ENCODE data around the gene DNAAF5.
"Not testable (repeated sequence)": the region's sequence is repeated elsewhere in the genome, so short reads cannot be mapped to it uniquely, and the experiment has no call there.

DNAAF5 gene

DNA sequence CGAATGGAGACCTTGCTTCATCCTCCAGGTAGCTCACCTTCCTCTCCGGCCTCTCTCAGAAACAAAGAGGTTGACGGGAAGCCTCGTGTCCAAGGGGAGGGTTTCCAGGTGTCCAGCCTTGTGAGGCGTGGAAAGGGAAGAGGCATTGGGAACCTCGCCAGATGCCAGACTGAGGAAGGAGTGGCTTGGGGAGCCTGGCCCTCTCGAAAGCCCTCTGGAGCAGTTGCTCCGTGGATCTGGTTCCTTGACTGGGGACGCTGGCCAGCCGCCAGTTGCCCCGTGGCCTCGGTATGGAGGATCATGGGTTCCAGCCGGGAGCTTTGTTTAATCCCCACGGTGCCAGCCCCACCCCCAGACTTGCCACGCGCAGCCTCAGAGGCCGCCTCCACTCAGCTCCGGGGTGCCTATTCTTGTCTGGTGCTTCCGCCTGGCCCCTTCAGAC, 75.5 kb downstream of the DNAAF5 start:
- in situ Hi-C loops (cut with MboI; ENCODE audit: low sequenced_read_pairs): no loop called here

DNA sequence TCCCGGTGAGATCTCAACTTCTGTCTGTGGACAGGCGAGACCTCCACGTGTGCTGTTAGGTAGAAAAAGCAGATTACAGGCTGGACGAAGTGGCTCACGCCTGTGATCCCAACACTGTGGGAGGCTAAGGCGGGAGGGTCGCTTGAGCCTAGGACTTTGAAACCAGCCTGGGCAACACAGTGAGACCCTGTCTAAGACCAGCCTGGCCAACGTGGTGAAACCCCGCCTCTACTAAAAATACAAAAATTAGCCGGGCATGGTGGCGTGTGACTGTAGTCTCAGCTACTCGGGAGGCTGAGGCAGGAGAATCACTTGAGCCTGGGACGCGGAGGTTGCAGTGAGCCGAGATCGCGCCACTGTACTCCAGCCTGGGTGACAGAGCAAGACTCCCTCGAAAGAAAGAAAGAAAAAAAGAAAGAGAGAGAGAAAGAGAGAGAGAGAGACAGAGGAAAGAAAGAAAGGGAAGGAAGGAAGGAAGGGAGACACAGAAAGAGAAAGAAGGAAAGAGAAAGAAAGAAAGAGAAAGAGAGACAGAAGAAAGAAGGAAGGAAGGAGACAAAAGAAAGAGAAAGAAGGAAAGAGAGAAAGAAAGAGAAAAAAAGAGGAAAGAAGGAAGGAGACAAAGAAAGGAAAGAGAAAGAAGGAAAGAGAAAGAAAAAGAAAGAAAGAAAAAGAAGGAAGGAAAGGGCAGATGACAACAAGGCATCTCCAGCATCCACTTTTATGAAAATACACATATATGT, 76.2 kb downstream of the DNAAF5 start:
- in situ Hi-C loops (cut with MboI; ENCODE audit: low sequenced_read_pairs): no loop called here

DNA sequence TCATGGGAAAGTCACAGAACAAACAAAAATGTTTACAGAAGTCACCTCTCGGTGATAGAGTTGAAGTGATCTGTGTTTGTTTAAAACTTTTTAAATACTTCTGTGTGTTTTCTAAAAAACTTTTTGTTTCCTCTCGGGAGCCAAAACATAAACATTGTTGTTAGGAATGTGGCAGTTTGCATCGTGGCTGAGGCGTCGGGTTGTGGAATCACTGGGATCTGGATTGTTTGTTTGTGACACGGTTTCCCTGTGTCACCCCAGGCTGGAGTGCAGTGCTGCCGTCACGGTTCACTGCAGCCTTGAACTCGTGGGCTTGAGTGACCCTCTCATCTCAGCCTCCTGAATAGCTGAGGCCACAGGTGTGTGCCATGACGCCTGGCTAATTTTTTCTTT, 76.7 kb downstream of the DNAAF5 start:
- in situ Hi-C loops (cut with MboI; ENCODE audit: low sequenced_read_pairs): no loop called here

DNA sequence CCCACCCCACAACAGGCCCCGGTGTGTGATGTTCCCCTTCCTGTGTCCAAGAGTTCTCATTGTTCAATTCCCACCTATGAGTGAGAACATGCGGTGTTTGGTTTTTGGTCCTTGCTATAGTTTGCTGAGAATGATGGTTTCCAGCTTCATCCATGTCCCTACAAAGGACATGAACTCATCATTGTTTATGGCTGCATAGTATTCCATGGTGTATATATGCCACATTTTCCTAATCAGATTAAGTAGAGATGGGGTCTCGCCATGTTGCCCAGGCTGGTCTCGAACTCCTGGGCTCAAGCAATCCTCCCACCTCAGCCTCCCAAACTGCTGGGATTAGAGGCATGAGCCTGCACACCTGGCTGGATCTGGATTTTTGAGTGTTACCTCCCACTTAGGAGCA, 77.3 kb downstream of the DNAAF5 start:
- in situ Hi-C loops (cut with MboI; ENCODE audit: low sequenced_read_pairs): not testable (repeated sequence)

DNA sequence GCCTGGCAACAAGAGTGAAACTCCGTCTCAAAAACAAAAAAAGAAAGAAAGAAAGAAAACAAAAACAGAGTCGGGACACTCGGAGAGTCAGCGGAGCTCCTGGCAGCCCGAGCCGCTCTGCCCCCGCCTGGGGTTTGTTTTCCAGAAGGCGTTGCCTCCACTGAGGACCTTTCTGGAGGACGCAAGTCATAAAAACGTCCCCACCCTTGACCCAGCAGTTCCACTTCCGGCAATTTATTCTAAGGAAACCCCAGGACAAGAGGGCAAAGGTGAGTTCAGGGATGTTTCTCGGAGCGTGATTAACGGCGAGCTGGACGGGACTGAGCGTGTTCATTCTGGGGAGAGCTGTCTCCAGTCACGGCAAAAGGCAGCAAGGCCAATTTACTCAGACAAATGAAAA, 78.8 kb downstream of the DNAAF5 start:
- in situ Hi-C loops (cut with MboI; ENCODE audit: low sequenced_read_pairs): no loop called here

DNA sequence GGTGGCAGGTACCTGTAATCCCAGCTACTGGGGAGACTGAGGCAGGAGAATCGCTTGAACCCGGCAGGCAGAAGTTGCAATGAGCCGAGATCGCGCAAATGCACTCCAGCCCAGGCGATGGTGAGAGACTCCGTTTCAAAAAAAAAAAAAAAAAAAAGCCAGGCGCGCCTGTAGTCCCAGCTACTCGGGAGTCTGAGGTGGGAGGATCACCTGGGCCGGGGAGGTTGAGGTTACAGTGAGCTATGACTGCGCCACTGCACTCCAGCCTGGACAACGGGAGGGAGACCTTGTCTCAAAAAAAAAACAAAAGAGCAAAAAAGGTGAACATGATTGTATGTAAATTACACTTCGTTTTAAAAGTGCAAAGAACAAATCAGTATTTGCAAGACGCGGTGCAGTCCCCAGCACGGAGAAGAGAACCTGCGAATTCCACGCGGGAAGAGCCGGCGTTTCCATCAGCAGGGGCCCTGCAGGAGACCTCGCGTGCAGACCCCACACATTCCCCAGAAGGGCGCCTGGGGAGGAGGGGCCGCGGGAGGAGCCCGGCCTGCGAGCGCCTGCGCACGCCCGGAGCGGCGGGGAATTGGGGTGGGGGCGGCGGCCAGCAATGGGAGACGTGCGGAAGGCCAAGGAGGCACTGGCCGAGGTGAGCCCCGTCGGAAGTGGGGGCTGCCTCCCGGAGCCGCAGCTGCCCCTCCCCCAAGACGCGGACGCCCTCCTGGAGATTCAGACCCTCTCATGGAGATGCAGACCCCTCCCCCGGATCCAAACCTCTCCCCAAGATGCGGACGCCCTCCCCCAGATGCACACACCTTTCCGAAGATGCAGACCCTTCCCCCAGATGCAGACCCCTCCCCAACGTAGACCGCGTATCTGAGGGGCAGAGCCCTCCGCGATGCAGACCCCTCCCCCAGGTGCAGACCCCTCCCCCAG, 89.1 kb downstream of the DNAAF5 start:
- in situ Hi-C loops (cut with MboI; ENCODE audit: low sequenced_read_pairs): no loop called here

DNA sequence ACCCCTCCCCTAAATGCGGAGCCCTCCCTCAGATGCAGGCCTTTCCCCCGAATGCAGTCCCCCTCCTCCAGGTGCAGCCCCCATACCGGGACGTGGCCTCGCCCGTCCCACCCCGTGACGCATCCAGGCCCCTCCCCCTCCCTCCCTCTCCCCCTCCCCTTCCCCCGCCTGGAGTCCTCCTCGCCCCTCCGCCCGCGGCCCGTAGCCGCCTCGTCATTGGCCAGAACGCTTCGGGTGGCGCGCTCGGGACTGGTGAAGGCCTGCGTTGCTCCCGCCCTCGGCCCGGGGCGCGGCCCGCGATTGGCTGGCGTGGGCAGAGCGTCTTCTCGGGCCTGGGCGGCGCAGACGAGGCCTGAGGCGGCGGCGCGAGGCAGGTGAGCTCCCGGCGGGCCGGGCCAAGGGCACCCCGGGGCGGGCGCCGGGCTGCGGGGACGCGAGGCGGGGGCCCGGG, 89.8 kb downstream of the DNAAF5 start:
- in situ Hi-C loops (cut with MboI; ENCODE audit: low sequenced_read_pairs): no loop called here

DNA sequence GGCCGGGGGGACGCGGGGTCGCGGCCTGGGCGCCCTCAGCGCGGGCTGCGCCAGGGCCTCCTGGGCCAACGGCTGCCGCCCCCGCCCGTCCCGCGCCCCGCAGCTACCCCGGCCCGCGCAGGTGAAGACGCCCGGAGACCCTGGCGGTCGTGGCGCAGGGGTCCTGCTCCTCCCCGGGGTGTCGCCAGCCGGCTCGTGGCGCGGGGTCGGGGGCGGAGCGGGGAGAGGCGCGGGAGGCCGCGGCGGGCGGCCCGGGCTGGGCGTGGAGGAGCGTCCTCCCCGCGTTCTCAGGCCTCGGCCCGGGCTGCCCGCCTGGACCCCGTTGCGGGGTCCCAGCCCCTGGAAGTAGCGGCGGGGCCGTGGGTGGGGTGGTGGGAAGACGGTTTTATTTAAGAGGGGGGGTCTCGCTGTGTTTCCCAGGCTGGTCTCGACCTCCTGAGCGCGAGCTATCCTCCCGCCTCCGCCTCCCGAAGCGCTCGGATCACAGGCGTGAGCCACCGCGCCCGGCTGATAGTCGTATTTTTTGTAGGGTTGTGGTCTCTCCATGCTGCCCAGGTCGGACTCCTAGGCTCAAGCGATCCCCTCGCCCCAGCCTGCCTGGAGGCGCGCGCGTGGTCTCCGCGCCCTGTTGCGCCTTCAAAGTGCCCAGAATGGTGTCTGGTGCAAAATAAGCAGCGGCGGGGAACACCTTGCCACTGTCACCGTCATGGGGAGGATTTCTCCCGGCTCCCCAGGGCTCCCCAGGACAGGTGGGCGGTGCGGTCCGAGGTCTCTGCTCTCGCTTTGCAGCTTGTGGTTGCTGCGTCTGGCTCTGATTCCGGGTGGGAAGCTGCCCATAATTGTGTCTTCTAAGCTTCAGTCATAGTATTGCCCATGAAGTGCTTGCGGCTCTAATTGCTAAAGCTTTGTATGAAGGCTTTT, 90.5 kb downstream of the DNAAF5 start:
- in situ Hi-C loops (cut with MboI; ENCODE audit: low sequenced_read_pairs): no loop called here

DNA sequence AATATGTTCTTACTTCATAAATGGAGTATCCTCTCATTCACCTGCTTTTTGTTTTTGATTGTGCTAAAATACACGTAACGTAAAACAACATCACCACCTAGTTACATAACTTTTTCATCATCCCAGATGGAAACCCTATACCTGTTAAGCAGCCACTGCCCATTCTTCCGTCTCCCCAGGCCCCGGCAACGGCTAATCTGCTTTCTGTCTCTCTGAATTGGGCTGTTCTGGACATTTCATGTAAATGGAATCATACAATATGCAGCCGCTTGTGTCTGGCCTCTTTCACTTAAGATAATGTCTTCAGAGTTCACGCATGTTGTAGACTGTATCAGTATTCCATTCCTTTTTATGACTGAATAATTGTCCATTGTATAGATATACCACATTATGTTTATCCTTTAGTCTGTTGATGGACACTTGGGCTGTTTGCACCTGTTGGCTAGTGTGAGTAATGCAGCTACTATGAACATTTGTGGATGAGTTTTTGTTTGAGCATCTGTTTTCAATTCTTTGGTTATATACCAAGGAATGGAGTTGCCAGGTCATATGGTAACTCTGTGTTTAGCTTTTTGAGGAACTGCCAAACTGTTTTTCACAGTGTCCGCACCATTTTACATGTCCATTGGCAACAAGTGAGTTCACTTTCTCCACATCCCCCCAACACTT, 91.7 kb downstream of the DNAAF5 start:
- in situ Hi-C loops (cut with MboI; ENCODE audit: low sequenced_read_pairs): no loop called here

DNA sequence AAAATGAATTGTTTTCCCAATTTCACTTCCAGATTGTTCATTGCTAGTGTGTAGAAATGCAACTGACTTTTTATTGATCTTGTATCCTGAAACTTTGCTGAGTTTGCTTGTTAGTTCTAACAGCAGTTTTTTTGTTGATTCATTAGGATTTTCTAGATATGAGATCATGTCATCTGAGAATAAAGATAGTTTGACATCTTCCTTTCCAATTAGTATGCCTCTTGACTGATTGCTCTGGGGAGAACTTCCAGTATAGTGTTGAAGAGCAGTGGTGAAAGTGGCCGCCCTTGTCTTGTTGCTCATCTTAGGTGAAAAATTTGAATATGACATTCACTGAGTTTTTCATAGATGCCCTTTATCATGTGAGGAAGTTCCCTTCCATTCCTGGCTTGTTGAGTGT, 93.8 kb downstream of the DNAAF5 start:
- in situ Hi-C loops (cut with MboI; ENCODE audit: low sequenced_read_pairs): no loop called here

DNA sequence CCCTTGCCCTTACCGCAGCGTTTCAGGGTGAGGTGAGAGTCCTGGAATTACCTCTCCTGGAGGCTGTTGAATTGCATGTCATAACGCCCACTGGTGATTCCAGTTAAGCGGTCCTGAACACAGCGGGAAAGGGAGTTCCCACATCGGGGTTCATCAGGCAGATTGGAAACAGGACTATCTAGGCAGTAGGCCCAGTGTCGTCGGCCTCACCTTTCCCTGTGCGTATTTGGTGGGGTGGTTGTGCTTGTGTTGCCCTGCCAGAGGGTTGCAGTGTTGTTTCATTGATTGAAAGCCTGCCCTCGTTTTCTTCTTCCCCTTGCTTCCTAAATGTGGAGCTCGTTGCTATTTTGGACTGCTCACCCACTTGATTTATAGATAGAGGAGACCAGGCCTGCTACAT, 95.2 kb downstream of the DNAAF5 start:
- in situ Hi-C loops (cut with MboI; ENCODE audit: low sequenced_read_pairs): no loop called here

DNA sequence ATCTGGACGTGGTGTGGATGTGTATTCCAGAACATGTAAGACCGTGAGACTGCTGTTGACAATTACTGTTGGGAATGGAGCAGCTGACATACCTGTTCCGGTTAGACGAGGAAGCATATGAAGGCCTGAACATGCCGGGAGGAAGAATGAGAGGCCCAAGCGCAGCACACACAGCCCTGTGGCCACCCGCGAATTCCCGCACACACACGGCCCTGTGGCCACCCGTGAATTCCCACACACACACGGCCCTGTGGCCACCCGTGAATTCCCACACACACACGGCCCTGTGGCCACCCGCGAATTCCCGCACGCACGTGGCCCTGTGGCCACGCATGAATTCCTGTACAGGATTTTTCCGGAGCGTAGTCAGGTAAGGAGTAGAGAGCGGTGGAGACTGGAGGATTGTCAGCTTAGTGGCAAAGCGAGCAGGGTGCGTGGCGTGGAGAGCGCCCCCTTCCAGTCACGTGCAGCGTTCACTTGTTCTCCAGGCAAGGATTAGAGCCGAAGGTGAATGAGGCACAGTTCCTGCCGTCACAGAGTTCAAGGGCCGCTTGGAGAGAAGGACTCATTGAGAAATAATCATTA, 96.3 kb downstream of the DNAAF5 start:
- in situ Hi-C loops (cut with MboI; ENCODE audit: low sequenced_read_pairs): no loop called here

DNA sequence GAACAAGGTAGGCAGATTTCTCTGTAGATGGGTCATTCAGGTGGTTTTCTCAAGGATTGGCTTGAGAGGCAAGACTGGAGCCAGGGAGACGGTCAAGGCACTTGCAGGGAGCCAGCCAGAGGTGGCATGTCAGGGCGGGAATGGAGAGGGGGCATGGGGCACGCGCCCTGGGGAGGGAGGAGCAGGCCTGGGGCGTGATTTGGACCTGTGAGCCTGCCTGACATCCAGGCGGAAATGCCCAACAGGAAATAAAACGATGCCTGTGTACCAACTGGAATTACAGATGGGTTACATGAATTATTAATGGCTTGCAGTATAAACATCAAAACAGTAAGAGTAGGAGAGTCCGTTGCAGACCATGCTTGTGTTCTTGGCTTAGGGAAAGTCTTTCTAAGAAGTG, 97.2 kb downstream of the DNAAF5 start:
- in situ Hi-C loops (cut with MboI; ENCODE audit: low sequenced_read_pairs): no loop called here

DNA sequence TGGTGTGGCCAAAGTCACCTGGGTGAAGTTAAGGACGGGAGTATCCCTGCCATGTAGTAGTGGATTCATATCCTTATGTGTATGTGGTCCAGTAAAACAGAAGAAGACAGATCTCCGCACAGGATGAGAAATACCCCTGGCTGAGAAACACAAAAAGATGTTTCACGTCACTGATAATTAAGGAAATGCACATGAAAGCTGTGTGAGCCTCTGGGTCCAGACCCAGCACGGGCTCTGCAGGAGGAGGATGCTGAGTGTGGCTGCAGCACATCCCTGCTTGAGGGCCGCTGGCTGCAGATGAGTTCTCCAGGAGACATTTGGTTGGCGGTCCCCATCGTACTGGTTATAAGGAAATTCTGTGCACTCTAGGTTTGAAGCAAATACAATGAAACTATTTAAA, 97.6 kb downstream of the DNAAF5 start:
- in situ Hi-C loops (cut with MboI; ENCODE audit: low sequenced_read_pairs): no loop called here

DNA sequence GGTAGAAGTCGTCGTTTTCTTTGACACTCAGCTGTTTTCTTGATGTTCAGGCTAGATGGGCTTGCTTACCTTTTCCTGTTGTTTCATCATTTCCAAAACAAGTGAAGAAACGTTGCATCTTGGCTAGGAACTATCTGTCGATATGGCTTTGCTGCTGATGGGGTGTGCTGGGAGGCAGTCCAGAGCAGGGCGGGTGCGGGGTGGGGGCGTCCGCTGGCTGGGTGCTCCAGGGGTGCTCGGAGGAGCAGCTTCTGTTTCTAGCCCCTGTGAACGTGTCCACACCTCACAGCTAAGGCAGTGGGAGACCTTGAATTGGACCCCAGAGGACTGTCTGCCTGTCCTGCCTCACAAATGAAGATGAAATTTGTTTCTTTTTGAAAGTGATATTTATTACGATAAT, 98.2 kb downstream of the DNAAF5 start:
- in situ Hi-C loops (cut with MboI; ENCODE audit: low sequenced_read_pairs): no loop called here

DNA sequence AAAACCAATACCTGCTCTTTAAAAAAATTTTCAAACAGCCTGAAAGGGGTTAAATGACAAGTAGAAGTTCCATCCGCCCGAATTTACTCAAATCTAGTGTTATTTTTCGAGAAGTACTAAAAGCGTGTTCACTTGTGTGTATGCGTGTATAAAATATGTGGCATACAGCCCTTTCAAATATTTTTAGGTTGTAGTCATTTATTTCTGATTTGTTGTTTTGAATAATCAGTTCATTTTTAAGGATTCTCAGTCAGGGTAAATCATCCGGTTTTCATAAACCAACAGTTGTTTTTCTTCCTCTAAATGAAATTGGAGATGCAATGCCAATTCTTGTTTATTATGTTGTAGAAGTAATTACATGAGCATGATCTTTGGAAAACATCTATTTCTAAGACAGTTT, 98.9 kb downstream of the DNAAF5 start:
- in situ Hi-C loops (cut with MboI; ENCODE audit: low sequenced_read_pairs): no loop called here

DNA sequence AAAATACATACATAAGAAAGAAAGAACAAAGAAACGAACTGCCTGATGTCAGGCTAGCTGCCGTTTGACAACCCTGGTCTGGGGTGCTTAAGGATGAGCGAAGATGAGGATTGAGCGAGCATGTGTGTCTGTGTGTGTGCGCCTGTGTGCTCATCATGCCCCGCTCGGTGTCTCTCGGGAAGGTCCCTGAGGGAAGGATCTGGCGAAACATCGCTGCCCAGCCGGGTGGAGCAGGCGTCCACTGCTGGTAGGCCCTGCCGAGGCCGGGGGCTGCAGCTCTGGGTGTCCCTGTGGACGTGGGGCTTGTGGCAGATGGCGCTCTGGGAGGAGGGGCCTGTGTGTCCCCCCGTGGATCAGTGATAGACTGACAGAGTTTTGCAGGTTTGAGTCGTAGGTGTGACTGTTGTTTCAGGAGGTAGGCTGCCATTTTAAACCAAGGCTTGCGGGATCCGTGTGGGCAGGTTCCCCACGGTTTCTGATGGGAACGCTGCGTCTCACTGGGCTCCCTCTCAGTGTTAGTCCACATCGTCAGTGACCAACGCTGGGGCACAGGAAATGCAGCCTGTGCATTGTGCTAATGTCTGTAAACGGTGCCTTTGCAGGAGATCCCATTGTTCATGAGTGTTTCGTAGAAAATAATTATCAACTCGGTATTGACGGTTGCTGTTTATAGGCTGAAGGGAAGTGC, 99.9 kb downstream of the DNAAF5 start:
- in situ Hi-C loops (cut with MboI; ENCODE audit: low sequenced_read_pairs): no loop called here

DNA sequence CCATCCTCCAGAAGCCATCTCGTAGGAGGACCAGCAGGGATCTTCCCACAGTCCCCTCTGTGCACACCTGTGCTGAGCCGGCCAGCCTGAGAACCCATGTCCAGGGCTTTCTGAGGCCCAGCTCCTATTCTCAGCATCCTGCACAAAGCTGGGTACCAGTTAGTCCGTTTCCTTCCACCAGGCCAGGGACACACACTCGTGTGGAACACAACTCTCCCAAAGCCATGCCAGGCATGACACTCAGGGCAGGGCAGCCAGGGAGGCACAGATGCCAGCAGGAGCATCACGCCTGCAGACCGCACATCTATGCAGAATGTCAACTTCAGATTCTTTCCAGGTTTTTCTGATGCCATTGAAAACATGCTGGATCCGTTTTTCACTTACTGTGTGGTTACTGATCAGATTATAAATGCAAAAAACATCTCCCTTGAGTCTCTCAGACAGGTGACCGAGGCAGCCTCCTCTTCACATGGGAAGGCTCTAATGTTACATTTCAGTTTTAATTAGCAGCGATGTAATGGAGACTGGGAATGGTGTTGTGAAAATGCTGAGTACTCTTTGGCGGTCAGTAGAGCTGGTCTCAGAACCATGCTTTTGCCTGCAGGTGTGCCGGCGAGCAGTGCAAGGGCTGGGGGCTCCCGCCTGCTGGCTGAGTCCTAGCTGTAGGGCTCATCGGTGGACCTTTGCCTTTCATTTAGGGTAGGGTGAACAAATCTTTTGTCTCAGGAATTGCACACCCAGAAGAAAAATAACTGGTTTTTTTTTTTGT, 102.5 kb downstream of the DNAAF5 start:
- in situ Hi-C loops (cut with MboI; ENCODE audit: low sequenced_read_pairs): no loop called here

DNA sequence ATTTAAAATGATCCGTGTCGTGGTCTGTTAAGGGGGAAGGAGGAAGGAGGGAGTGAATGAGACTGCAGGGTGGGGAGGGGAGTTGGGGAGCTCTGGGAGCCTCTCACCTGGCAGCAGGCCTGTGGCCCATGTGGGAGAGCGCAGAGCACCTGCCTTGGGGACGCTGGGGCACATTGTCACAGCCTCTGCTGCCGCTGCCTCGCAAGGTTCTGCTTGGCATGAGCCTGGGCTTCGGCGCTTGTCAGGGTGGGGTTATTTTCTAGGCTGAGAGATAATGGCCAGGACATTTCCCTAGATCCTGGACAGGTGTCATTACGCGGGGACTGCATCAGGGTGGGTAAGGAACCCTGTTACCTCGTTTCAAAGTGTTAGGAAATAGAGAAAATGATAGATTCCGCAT, 103.6 kb downstream of the DNAAF5 start:
- in situ Hi-C loops (cut with MboI; ENCODE audit: low sequenced_read_pairs): no loop called here
